Inflammatory macrophage (primary cell): Measurements from ENCODE around the gene NDUFB2.
"Not testable (repeated sequence)": the region's sequence is repeated elsewhere in the genome, so short reads cannot be mapped to it uniquely, and the experiment has no call there.

Experiments
- DNase-seq, 2 donors: peaks; one replicate each; pipeline ENCODE4 v3.0.0-alpha.2; 2020 to 2022

The NDUFB2 gene

DNA sequence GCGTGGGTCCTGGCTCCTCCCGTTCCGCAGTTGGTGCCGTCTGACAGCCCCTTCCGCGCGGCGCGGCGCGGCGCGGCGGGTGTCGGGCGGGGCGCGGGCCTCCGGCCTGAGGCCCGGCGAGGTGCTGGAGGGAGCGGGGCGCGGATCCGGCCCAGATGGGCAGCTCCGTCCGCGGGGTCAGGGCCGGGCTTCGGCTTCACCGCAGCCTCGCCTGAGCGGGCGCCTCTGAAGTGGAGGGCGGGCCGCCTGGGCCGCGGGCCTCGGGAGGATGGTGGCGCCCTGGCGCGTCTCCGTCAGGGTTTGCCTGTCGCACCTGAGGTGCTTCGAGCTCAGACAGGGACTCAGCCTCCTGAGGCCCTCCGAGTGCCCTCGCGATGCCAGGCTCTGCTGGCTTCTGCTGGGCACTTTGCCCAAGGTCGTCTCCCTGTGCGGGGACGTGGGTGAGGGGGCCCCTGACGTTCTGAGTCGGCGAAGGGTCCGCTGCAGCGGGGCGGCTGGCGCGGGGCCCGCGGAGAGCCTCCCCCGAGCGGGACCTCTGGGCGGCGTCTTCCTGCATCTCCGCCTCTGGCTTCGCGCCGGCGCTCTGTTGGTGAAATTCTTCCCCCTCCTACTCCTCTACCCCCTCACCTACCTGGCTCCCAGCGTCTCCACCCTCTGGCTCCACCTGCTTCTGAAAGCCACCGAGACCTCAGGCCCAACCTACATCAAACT lies 23.3 kb upstream of the NDUFB2 start:
- peak in 1 of 2 donors; percentile 14 for DNase-seq

- no peak for DNase-seq
These were observed 22.7 kb upstream of the NDUFB2 start for GRCh38 chr7:140673774-140674155.

- peak in 1 of 2 donors; percentile 1 for DNase-seq
These were observed 22.1 kb upstream of the NDUFB2 start for GRCh38 chr7:140674356-140674800.

GRCh38 chr7:140674899-140675701 lies 21.4 kb upstream of the NDUFB2 start:
- DNase-seq, result peak; percentile 76 to 84

GRCh38 chr7:140675726-140676125 lies 20.8 kb upstream of the NDUFB2 start:
- no peak for DNase-seq

DNA sequence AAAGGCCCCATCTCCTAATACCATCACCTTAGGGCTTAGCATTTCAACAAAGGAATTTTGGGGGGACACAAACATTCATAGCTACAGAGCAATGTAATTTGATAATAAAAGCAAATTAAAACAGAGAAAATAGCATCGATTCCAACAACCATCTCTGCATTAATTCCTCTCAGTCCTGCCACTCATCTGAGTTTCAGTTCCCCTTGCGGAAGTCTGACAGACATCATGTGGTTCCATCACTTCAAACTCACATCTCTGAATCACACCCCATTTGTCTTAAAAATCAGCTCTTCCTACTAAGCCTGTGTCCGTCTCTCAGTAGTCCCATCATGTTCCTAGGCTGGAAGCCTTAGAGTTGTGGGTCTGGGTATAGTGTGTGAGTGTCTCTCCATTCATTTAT lies 20.2 kb upstream of the NDUFB2 start:
- peak; percentile 74 to 76 for DNase-seq

DNA sequence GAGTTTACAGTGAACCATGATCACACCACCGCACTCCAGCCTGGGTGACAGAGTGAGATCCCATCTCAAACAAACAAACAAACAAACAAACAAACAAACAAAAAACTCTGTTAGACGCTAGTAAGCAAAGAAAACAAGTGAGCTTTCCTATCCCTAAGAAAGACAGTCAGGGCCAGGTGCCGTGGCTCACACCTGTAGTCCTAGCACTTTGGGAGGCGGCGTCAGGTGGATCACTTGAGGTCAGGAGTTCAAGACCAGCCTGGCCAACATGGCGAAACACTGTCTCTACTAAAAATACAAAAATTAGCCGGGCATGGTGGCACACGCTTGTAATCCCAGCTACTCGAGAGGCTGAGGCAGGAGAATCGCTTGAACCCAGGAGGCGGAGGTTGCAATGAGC lies 19.6 kb upstream of the NDUFB2 start:
- not testable (repeated sequence) for DNase-seq

GRCh38 chr7:140677496-140677895 lies 19.0 kb upstream of the NDUFB2 start:
- DNase-seq, result no peak

- DNase-seq, result no peak
These were observed 18.3 kb upstream of the NDUFB2 start for GRCh38 chr7:140678081-140678815.

GRCh38 chr7:140678816-140679130 lies 17.7 kb upstream of the NDUFB2 start:
- no peak for DNase-seq

DNA sequence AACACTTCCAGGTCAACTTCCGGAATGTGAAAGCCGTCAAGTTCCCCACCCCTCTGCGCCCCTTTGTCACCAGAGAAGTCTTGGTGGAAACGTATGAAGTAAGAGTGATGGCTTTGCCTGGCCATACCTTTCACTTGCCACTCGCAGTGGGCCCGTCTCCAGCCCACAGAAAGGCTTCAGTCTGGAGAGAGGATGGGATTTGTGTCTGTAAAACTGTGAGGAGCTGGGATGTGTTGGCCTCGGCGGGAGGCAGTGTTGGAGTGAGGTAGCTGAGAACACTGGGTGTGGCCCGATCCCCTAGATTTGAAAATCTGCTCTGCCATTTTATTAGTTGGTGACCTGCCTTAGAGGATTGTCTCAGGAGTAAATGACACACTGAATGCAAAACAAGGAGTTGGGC lies 17.3 kb upstream of the NDUFB2 start:
- DNase-seq, result no peak

- DNase-seq, result no peak
These were observed 15.6 kb upstream of the NDUFB2 start for GRCh38 chr7:140680886-140681285.

GRCh38 chr7:140681766-140682165 lies 14.7 kb upstream of the NDUFB2 start:
- no peak for DNase-seq

DNA sequence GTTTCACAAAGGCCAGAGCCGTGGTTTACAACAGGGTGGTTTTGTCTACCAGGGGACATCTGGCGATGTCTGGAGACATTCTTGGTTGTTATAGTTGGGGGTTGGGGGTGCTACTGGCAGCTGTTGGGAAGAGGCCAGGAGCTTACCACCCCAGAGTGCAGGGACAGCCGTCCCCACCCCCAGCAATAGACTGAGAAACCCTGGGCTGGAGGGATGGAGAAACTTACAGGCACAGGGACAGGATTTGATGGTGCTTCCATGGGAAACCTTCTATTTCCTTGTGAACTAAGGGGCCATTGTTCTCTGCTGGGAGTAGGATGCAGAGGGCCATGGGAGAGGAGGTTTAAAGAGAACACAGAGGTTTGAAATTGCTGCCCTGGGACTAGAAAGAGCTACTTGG lies 12.9 kb upstream of the NDUFB2 start:
- no peak for DNase-seq

DNA sequence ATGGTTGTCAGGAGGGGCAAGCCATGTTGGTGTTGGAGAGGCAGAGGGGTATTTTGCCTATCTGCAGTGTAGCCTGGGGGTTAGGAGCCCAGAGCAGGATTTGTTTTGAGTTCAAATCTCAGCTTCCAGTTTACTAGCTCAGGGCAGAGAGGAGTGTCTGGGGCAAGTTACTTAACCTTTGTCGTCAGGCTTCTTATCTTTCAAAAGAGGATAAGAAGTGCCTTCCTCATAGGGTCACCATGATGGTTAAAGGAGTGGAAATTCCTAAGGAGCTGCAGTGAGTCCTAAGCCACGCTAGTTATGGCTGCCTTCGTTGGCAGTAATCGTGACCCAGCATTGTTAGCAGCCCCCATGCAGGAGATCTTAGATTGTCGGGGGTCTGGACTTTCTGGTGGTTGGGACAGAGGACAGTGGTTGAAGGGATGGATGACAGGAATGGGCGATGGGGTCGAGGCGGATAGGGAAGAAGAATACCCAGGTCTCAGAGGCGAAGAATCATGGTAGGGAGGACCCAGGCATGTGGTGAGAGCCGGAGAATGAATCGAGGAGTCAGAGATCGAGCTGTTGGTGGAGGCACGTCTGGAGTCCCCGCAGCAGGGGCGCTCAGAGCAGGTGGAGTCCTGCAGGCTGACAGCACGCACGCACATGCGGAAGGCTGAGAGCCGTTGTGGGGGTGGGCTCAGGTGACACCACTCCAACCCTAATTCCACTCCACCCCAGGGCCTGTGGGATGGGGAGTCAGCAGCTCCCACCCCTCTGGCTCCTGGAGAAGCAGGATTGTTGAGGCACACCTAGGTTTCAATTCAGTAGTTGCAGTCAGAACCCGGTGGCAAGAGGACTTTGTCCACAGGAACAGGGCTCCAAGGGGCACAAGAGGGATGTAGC lies 12.2 kb upstream of the NDUFB2 start:
- DNase-seq, result no peak

GRCh38 chr7:140685407-140686087 lies 11.0 kb upstream of the NDUFB2 start:
- no peak for DNase-seq

DNA sequence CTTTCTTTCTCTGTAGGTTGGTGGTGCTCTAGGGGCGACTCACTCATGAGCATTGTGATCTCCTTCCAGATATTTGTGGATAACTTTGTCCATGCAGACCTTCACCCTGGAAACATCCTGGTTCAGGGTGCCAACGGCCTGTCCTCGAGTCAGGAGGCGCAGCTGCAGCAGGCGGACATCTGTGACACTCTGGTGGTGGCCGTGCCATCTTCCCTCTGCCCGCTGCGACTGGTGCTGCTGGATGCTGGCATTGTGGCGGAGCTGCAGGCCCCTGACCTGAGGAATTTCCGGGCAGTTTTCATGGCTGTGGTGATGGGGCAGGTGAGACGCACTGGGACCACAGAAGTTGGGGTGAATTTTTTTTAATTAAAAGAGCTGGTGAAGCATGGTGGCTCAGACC lies 9.6 kb upstream of the NDUFB2 start:
- no peak for DNase-seq

- no peak for DNase-seq
These were observed 8.2 kb upstream of the NDUFB2 start for GRCh38 chr7:140688341-140688740.

GRCh38 chr7:140689199-140690152 lies 7.0 kb upstream of the NDUFB2 start:
- no peak for DNase-seq

DNA sequence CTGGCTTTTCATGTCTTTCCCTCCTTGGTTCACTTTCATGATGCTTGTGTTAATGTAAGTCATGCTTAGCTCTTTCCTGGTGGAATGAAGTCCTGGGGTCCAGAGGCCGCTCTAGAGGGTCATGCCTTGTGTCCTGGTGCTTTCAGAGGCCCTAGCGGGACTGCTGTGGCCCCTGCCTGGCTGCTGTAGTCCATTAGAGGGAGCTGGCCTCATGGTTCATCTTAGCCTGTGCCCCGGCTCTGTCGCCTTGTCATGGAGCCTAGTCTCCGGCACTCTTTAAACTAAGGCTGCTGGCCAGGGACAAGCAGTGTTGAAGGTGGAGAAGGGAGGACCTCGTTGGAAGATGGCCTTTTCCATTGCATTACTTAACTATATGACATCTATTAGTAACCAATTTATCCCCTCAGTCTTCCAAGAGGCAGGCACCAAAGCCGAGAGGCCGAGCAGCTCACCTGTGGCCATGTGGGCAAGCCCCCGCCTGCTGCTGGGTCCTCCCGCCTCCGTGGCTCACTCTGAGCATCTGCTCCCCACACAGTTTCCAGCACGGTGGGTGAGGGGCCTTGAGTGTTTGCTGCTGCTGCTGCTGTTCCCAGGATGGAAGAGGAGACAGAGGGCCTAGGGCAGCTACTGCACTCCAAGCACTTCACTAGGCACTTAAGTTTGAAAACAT lies 5.0 kb upstream of the NDUFB2 start:
- DNase-seq, result no peak
